Bronchial epithelial cell (primary cell): ENCODE data around the gene CASP6. TPM values are rescaled to one million over a fixed set of nuclear protein-coding genes. Genes with fewer than 3 reads are reported as not detected.

Source experiments
- DNase-seq: peaks from one replicate; pipeline ENCODE4 v3.0.0-alpha.2; 2010; ENCODE audit warnings: low read depth
- FAIRE-seq: peaks from 2 replicates; lab custom pipeline; 2011; peaks lifted over from hg19 to GRCh38; lab: Jason Lieb, UNC
- H3K27me3 ChIP-seq: 2 replicates; pipeline ENCODE4 v1.5.1; 2011; ENCODE audit warnings: low read length; ENCODE audit not compliant: control insufficient read depth, insufficient read depth
- H3K36me3 ChIP-seq: 2 replicates; pipeline ENCODE4 v1.5.1; 2011; ENCODE audit warnings: low read length; ENCODE audit not compliant: control insufficient read depth, insufficient read depth
- H3K4me3 ChIP-seq: 2 replicates; pipeline ENCODE4 v1.5.1; 2011; ENCODE audit warnings: mild to moderate bottlenecking, low read depth, low read length, control low read depth
- CTCF ChIP-seq: IDR thresholded peaks from 2 replicates; pipeline ENCODE4 v1.5.1; 2011; ENCODE audit warnings: mild to moderate bottlenecking, moderate library complexity, low read length, control low read depth, inconsistent platforms; ENCODE audit not compliant: insufficient read depth, severe bottlenecking
- total RNA-seq: library from RNA; depleted of rRNA; stranded (reverse); fragments of >200 nt; gene quantifications from 2 replicates; pipeline ENCODE4 v1.2.1, GENCODE V29; 2014

Gene CASP6
- total RNA-seq, 1 donor from 2014 or later: 54.0 TPM

- FAIRE-seq (no peak), DNase-seq (no peak)
- Histone ChIP-seq H3K27me3 (no peaks in the 10 kb centered on the region), H3K36me3 (no peaks in the 10 kb centered on the region), H3K4me3 (no peak overlapping the region)
- TF ChIP-seq CTCF: no peak
These were observed 29.9 kb downstream of the CASP6 start for GRCh38 chr4:109673303-109673702.

- no peak for FAIRE-seq
These were observed 30.9 kb downstream of the CASP6 start for GRCh38 chr4:109672169-109672930.

GRCh38 chr4:109671350-109671749 lies 31.9 kb downstream of the CASP6 start:
- Histone ChIP-seq H3K27me3 (no peaks in the 10 kb centered on the region), H3K36me3 (no peaks in the 10 kb centered on the region), H3K4me3 (no peak overlapping the region)
- FAIRE-seq (no peak), DNase-seq (no peak)
- no peak for TF ChIP-seq CTCF

More at GRCh38 chr4:109672169-109672930, 30.9 kb downstream of the CASP6 start:
- H3K4me3 ChIP-seq: no peak overlapping the region
- no peaks in the 10 kb centered on the region for H3K27me3 ChIP-seq
- TF ChIP-seq CTCF: no peak
- DNase-seq: no peak
- no peaks in the 10 kb centered on the region for H3K36me3 ChIP-seq

GRCh38 chr4:109665783-109666485 lies 37.3 kb downstream of the CASP6 start:
- no peak for TF ChIP-seq CTCF
- H3K4me3 ChIP-seq: no peak overlapping the region
- DNase-seq (no peak), FAIRE-seq (no peak)
- H3K27me3 ChIP-seq: no peaks in the 10 kb centered on the region
- no peaks in the 10 kb centered on the region for H3K36me3 ChIP-seq

GRCh38 chr4:109662771-109663170 lies 40.5 kb downstream of the CASP6 start:
- Histone ChIP-seq H3K4me3 (no peak overlapping the region), H3K27me3 (no peaks in the 10 kb centered on the region), H3K36me3 (no peaks in the 10 kb centered on the region)
- no peak for TF ChIP-seq CTCF
- no peak for FAIRE-seq
- no peak for DNase-seq
